H1 (cell line): ENCODE measurements around the gene SNRNP200. TPM values are rescaled to one million over a fixed set of nuclear protein-coding genes. Genes with fewer than 3 reads are reported as not detected.

Source experiments
- CEBPB ChIP-seq: IDR thresholded peaks from 2 replicates; pipeline ENCODE4 v1.6.1; 2012; ENCODE audit warnings: low read depth, low read length
- CHD1 ChIP-seq: IDR thresholded peaks from 2 replicates; pipeline ENCODE4 v1.6.1; 2012; ENCODE audit warnings: low read depth, low read length, improper control_type of control experiment
- EZH2 ChIP-seq: fragments of 200-600 bp; sonication (generic); IDR thresholded peaks from 2 replicates; pipeline ENCODE4 v1.7.1; 2012; ENCODE audit warnings: low read depth, mild to moderate bottlenecking, moderate library complexity, low read length, inconsistent platforms; ENCODE audit not compliant: severe bottlenecking
- FOSL1 ChIP-seq: IDR thresholded peaks from 2 replicates; pipeline ENCODE4 v1.6.1; 2011; ENCODE audit warnings: mild to moderate bottlenecking, low read depth, low read length, moderate library complexity; ENCODE audit not compliant: insufficient read depth
- HDAC2 ChIP-seq, 2 experiments: fragments of 300-600 bp in 1 of 2; sonication (generic) in 1 of 2; IDR thresholded peaks; 2 replicates each; pipeline ENCODE4 v1.6.1; 2011 to 2012; ENCODE audit warnings: low read depth in 2 of 2, low read length in 2 of 2, mild to moderate bottlenecking in 2 of 2, moderate library complexity in 2 of 2, borderline replicate concordance in 1 of 2, inconsistent platforms in 1 of 2
- NANOG ChIP-seq: IDR thresholded peaks from 2 replicates; pipeline ENCODE4 v1.6.1; 2011; ENCODE audit warnings: low read length, low read depth, mild to moderate bottlenecking, inconsistent platforms; ENCODE audit not compliant: insufficient read depth, poor library complexity, severe bottlenecking
- RBBP5 ChIP-seq: IDR thresholded peaks from 2 replicates; pipeline ENCODE4 v1.7.1; 2012; ENCODE audit warnings: low read depth, mild to moderate bottlenecking, inconsistent platforms, low read length, moderate library complexity, borderline replicate concordance
- RNF2 ChIP-seq: fragments of 200-900, 300-1000 bp; sonication (generic); IDR thresholded peaks from 2 replicates; pipeline ENCODE4 v1.7.1; 2016; ENCODE audit warnings: borderline replicate concordance, low read depth, mild to moderate bottlenecking, antibody characterized with exemption, low read length; ENCODE audit not compliant: poor library complexity, severe bottlenecking; ENCODE audit errors: missing control alignments
- SP1 ChIP-seq: IDR thresholded peaks from 2 replicates; pipeline ENCODE4 v1.6.1; 2011; ENCODE audit warnings: low read depth, low read length
- SP2 ChIP-seq: IDR thresholded peaks from 2 replicates; pipeline ENCODE4 v1.6.1; 2012; ENCODE audit warnings: mild to moderate bottlenecking, low read length, inconsistent platforms
- SP4 ChIP-seq: IDR thresholded peaks from 2 replicates; pipeline ENCODE4 v1.6.1; 2012; ENCODE audit warnings: low read length, inconsistent platforms
- TAF7 ChIP-seq: optimal IDR thresholded peaks from 2 replicates; pipeline ENCODE3; 2011; ENCODE audit warnings: low read depth, mild to moderate bottlenecking, inconsistent platforms, low read length, moderate library complexity, borderline replicate concordance
- polyA plus RNA-seq, 7 experiments: library from polyadenylated mRNA; depleted of rRNA in 3 of 7; stranded (reverse) in 5 of 7; unstranded in 2 of 7; fragments of >200 nt in 5 of 7; fragments of 200-250 nt in 2 of 7; gene quantifications; 1 replicate in 5 of 7; 2 replicates in 1 of 7; 4 replicates in 1 of 7; pipeline versions ENCODE4 v1.2.1 to v1.2.3, GENCODE V29; 2011 to 2013; ENCODE audit warnings: missing spikeins in 2 of 7, mixed read lengths in 2 of 7
- total RNA-seq: library from RNA; stranded (reverse); fragmentation: NEBNext Ultra II Directional; extraction: Animal tissue kit (Norgen Biotek cat#: 25700); gene quantifications from 2 replicates; pipeline ENCODE4 v1.2.1, GENCODE V29; 2021
- TF ChIP-seq, protein P1 (sequence below): IDR thresholded peaks from 2 replicates; pipeline ENCODE4 v1.6.1; 2012; ENCODE audit warnings: inconsistent platforms
- TF ChIP-seq, protein P2 (sequence below): IDR thresholded peaks from 2 replicates; pipeline ENCODE4 v1.6.1; 2012; ENCODE audit warnings: inconsistent platforms

Gene SNRNP200
- total and polyA plus RNA-seq, 2 of the 8 experiments (the other 6 are each of a cell fraction or from before 2014, with no cell fraction given): 190 to 289 TPM

DNA sequence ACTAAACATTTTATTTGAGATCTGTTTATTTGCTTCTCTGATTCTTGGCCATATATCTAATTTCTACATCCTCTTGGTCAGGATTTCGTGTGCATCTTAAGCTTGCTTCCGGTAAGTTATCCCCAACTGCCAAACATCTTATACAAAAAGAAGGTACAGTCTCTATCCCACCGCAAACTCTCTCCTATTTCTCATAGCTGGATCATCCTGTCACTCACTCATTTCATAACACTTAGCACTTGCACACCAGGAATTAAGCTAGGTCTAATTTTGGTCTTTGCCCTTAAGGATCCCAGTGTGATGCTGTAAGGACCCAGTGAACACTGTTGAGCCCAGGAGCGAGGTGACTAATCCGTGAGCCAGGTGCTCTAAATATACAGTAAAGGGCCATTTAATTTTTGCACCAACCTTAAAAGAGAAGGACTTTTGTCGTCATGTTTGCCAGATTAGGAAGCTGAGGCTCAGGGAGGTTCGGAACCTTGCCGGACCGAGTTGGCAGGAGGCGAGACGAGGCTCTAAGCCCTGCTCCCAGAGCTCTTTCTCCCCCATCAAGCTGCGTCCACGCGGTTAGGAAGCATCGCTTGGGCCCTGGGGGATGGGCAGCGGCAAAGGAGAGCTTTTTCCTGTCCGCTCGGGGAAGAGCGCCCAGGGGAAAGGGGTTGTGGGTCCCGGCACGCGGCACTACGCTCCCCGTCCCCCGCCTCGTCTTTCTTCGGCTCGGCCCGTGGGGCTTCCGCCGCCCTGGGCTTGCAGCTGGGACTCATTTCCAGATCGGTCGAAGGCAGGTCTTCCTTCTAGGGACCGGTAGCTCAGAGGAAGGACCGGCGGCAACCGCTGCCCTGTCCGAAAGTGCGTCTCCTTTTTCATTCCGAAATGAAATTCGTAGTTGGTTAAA is 15.6 kb upstream of the SNRNP200 start (continued):
- TF ChIP-seq SP4 (no peak), NANOG (no peak), RBBP5 (peak; percentile 51; the same call in 1 of the 2 replicates), FOSL1 (no peak), CHD1 (no peak), TAF7 (no peak), SP1 (no peak), SP2 (no peak), RNF2 (peak; percentile 58), EZH2 (no peak), HDAC2 (IDR thresholded peaks at IDR 0.05; ENCODE audit: borderline replicate concordance in 1 of 2, low read depth in 2 of 2, low read length in 2 of 2) (no peak), CEBPB (no peak)
- TF ChIP-seq, protein P1, sequence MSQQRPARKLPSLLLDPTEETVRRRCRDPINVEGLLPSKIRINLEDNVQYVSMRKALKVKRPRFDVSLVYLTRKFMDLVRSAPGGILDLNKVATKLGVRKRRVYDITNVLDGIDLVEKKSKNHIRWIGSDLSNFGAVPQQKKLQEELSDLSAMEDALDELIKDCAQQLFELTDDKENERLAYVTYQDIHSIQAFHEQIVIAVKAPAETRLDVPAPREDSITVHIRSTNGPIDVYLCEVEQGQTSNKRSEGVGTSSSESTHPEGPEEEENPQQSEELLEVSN: peak; percentile 82
- TF ChIP-seq, protein P2, sequence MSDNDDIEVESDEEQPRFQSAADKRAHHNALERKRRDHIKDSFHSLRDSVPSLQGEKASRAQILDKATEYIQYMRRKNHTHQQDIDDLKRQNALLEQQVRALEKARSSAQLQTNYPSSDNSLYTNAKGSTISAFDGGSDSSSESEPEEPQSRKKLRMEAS: peak; percentile 93
